Caco-2 (cell line): ENCODE measurements around the gene RCC1. TPM values are rescaled to one million over a fixed set of nuclear protein-coding genes. Genes with fewer than 3 reads are reported as not detected.
"Not testable (repeated sequence)": the region's sequence is repeated elsewhere in the genome, so short reads cannot be mapped to it uniquely, and the experiment has no call there.

Source experiments
- BruUV-seq: library from RNA; stranded (reverse); fragments of 400-500 nt; replicated peaks from 2 replicates; lab custom pipeline; 2021; lab: Mats Ljungman, UMichigan
- CTCF ChIA-PET: fragments of 300-600 bp; sonication (Branson Sonifier 250); formaldehyde crosslinking; loops from one replicate; lab custom pipeline; 2022; ENCODE audit warnings: antibody characterized with exemption; lab: Charles Lee
- POLR2A ChIA-PET: fragments of 300-600 bp; sonication (Branson Sonifier 250); formaldehyde crosslinking; loops from one replicate; lab custom pipeline; 2022; ENCODE audit warnings: antibody characterized with exemption; lab: Charles Lee
- DNase-seq, 2 experiments: peaks; one replicate each; pipeline versions ENCODE4 v3.0.0 to v3.0.0-alpha.2; 2020 to 2022
- H3K27me3 ChIP-seq: replicated peaks from 2 replicates; pipeline ENCODE4 v1.6.0; 2011; ENCODE audit warnings: low read length; ENCODE audit not compliant: control insufficient read depth, insufficient read depth
- H3K36me3 ChIP-seq: 2 replicates; pipeline ENCODE4 v1.5.1; 2011; ENCODE audit warnings: low read length; ENCODE audit not compliant: control insufficient read depth, insufficient read depth
- H3K4me1 ChIP-seq: fragments of 250-450 bp; sonication (Bioruptor Pico); 2 replicates; pipeline ENCODE4 v1.5.1; 2020; ENCODE audit warnings: mild to moderate bottlenecking
- H3K4me3 ChIP-seq: 2 replicates; pipeline ENCODE4 v1.5.1; 2011; ENCODE audit warnings: low read depth, mild to moderate bottlenecking, control low read depth, low read length
- H3K9me3 ChIP-seq: fragments of 250-450 bp; sonication (Bioruptor Pico); 2 replicates; pipeline ENCODE4 v1.5.1; 2020; ENCODE audit warnings: mild to moderate bottlenecking, moderate library complexity
- H3K27ac Mint-ChIP-seq: one replicate; pipeline ENCODE4 v1.8.0; 2022; ENCODE audit warnings: mixed read lengths; ENCODE audit not compliant: unreplicated experiment
- H3K27me3 Mint-ChIP-seq: one replicate; pipeline ENCODE4 v1.8.0; 2022; ENCODE audit warnings: mixed read lengths; ENCODE audit not compliant: insufficient read depth, unreplicated experiment
- H3K36me3 Mint-ChIP-seq: one replicate; pipeline ENCODE4 v1.8.0; 2022; ENCODE audit warnings: mild to moderate bottlenecking, mixed read lengths; ENCODE audit not compliant: insufficient read depth, unreplicated experiment
- H3K4me1 Mint-ChIP-seq: one replicate; pipeline ENCODE4 v1.8.0; 2022; ENCODE audit warnings: low read depth, mixed read lengths; ENCODE audit not compliant: unreplicated experiment
- H3K4me3 Mint-ChIP-seq: one replicate; pipeline ENCODE4 v1.8.0; 2022; ENCODE audit warnings: mild to moderate bottlenecking, moderate library complexity, mixed read lengths; ENCODE audit not compliant: unreplicated experiment
- H3K9me3 Mint-ChIP-seq: one replicate; pipeline ENCODE4 v1.8.0; 2022; ENCODE audit warnings: mixed read lengths; ENCODE audit not compliant: unreplicated experiment
- CTCF ChIP-seq, 2 experiments: fragments of 200-600 bp in 1 of 2; IDR thresholded peaks; 1 replicate in 1 of 2; 2 replicates in 1 of 2; pipeline versions ENCODE4 v1.5.1 to v1.8.0; 2011 to 2022; ENCODE audit warnings: antibody characterized with exemption in 1 of 2, control low read depth in 1 of 2, inconsistent platforms in 1 of 2, low read depth in 1 of 2, low read length in 1 of 2, mild to moderate bottlenecking in 1 of 2, moderate library complexity in 1 of 2; ENCODE audit not compliant: insufficient read depth in 1 of 2, severe bottlenecking in 1 of 2, unreplicated experiment in 1 of 2
- intact Hi-C: fragments of 100-400 bp; cut with micrococcal nuclease; formaldehyde crosslinking; loops from one replicate; pipeline ENCODE4 v1.10.0; 2022; ENCODE audit not compliant: unreplicated experiment
- total RNA-seq: library from RNA; stranded (reverse); gene quantifications from 2 replicates; pipeline ENCODE4 v1.2.3, GENCODE V29; 2022

Gene RCC1
- total RNA-seq, 1 experiment from 2014 or later: 52.1 TPM

- peaks cover 25% of the 10 kb centered on the region for H3K4me1 ChIP-seq
- DNase-seq: peak in 1 of 2 experiments; percentile 52
- no peak for TF ChIP-seq CTCF (IDR thresholded peaks at IDR 0.05; ENCODE audit: insufficient read depth in 1 of 2, low read depth in 1 of 2, low read length in 1 of 2, severe bottlenecking in 1 of 2, unreplicated experiment in 1 of 2)
- no peaks in the 10 kb centered on the region for H3K4me1 Mint-ChIP-seq
- no peaks in the 10 kb centered on the region for H3K27me3 ChIP-seq
- ChIA-PET CTCF (no interaction called here), POLR2A (interaction anchor here (0.7 kb wide), 1 partner anchor 265 kb away, joined by 3 read pairs; no protein-coding TSS in a partner anchor)
- H3K4me3 Mint-ChIP-seq: peak overlapping the region; percentile 89
- H3K9me3 Mint-ChIP-seq: no peaks in the 10 kb centered on the region
- no peaks in the 10 kb centered on the region for H3K27me3 Mint-ChIP-seq
- peaks cover 3% of the 10 kb centered on the region; the same call in 1 of the 2 replicates for H3K36me3 ChIP-seq
- intact Hi-C loops: loop anchor here (5.0 kb wide), 1 partner anchor 263 kb away; no protein-coding TSS in a partner anchor
- peaks cover 100% of the 10 kb centered on the region for H3K36me3 Mint-ChIP-seq
- peak overlapping the region; percentile 96 for H3K27ac Mint-ChIP-seq
- BruUV-seq: no TSS peak
- H3K9me3 ChIP-seq: no peaks in the 10 kb centered on the region
- H3K4me3 ChIP-seq: no peak overlapping the region
Measured at GRCh38 chr1:28510273-28510969, 4.6 kb downstream of the RCC1 start.

GRCh38 chr1:28510970-28511440, 5.2 kb downstream of the RCC1 start:
- intact Hi-C loops: loop anchor here (5.0 kb wide), 1 partner anchor 264 kb away; no protein-coding TSS in a partner anchor
- Mint-ChIP-seq H3K4me1 (no peaks in the 10 kb centered on the region), H3K4me3 (peak overlapping the region; percentile 89), H3K27ac (peak overlapping the region; percentile 96), H3K36me3 (peaks cover 100% of the 10 kb centered on the region), H3K27me3 (no peaks in the 10 kb centered on the region), H3K9me3 (no peaks in the 10 kb centered on the region)
- BruUV-seq: no TSS peak
- ChIA-PET CTCF (interaction anchor here (0.6 kb wide), 1 partner anchor 208 kb away, joined by 3 read pairs; no protein-coding TSS in a partner anchor), POLR2A (interaction anchor here (0.7 to 0.8 kb wide), 2 partner anchors 71 to 266 kb away, joined by 3 read pairs; no protein-coding TSS in a partner anchor)
- DNase-seq: no peak
- TF ChIP-seq CTCF (IDR thresholded peaks at IDR 0.05; ENCODE audit: insufficient read depth in 1 of 2, low read depth in 1 of 2, low read length in 1 of 2, severe bottlenecking in 1 of 2, unreplicated experiment in 1 of 2): no peak
- H3K4me1 ChIP-seq: peaks cover 25% of the 10 kb centered on the region
- no peaks in the 10 kb centered on the region for H3K9me3 ChIP-seq
- H3K36me3 ChIP-seq: peaks cover 3% of the 10 kb centered on the region; the same call in 1 of the 2 replicates
- H3K27me3 ChIP-seq: no peaks in the 10 kb centered on the region
- no peak overlapping the region for H3K4me3 ChIP-seq

- no peaks in the 10 kb centered on the region for H3K9me3 Mint-ChIP-seq
- CTCF ChIA-PET: no interaction called here
- H3K4me1 ChIP-seq: peaks cover 25% of the 10 kb centered on the region
- TF ChIP-seq CTCF (IDR thresholded peaks at IDR 0.05; ENCODE audit: insufficient read depth in 1 of 2, low read depth in 1 of 2, low read length in 1 of 2, severe bottlenecking in 1 of 2, unreplicated experiment in 1 of 2): no peak
- peaks cover 100% of the 10 kb centered on the region for H3K36me3 Mint-ChIP-seq
- peaks cover 3% of the 10 kb centered on the region; the same call in 1 of the 2 replicates for H3K36me3 ChIP-seq
- POLR2A ChIA-PET: no interaction called here
- BruUV-seq: no TSS peak
- no peaks in the 10 kb centered on the region for H3K9me3 ChIP-seq
- no peak for DNase-seq
- intact Hi-C loops: loop anchor here (5.0 kb wide), 1 partner anchor 265 kb away; no protein-coding TSS in a partner anchor
- no peaks in the 10 kb centered on the region for H3K27me3 ChIP-seq
- H3K4me1 Mint-ChIP-seq: no peaks in the 10 kb centered on the region
- H3K4me3 ChIP-seq: no peak overlapping the region
- peak overlapping the region; percentile 75 for H3K27ac Mint-ChIP-seq
- peak overlapping the region; percentile 27 for H3K4me3 Mint-ChIP-seq
- no peaks in the 10 kb centered on the region for H3K27me3 Mint-ChIP-seq
Measured at GRCh38 chr1:28512058-28512611, 6.3 kb downstream of the RCC1 start.

GRCh38 chr1:28514445-28514933, 8.6 kb downstream of the RCC1 start:
- H3K27me3 ChIP-seq, BruUV-seq, DNase-seq, H3K4me3 ChIP-seq, H3K27me3 Mint-ChIP-seq, H3K9me3 ChIP-seq, H3K9me3 Mint-ChIP-seq, H3K36me3 ChIP-seq, CTCF ChIA-PET, H3K4me1 ChIP-seq: not testable (repeated sequence)
- Mint-ChIP-seq H3K36me3 (peaks cover 96% of the 10 kb centered on the region), H3K27ac (peak overlapping the region; percentile 78), H3K4me1 (peaks cover 10% of the 10 kb centered on the region), H3K4me3 (peak overlapping the region; percentile 45)
- intact Hi-C loops: loop anchor here (5.0 kb wide), 1 partner anchor 267 kb away; no protein-coding TSS in a partner anchor
- POLR2A ChIA-PET: interaction anchor here (1.3 kb wide), 1 partner anchor 67 kb away, joined by 6 read pairs; no protein-coding TSS in a partner anchor
